Vagina (tissue), 2 donors: ENCODE data around the gene OSBPL1A.

ENCODE experiments used
- CTCF ChIP-seq, 3 experiments: fragments of 450-650 bp in 2 of 3; fragments of 200-600 bp in 1 of 3; sonication (generic) in 1 of 3; IDR thresholded peaks; one replicate each; pipeline ENCODE4 v1.5.1; 2017 to 2019; ENCODE audit warnings: antibody characterized with exemption in 3 of 3, mild to moderate bottlenecking in 2 of 3, moderate library complexity in 2 of 3
- POLR2A ChIP-seq, 2 donors: fragments of 450-650 bp; IDR thresholded peaks; one replicate each; pipeline ENCODE4 v1.6.1; 2017; ENCODE audit warnings: antibody characterized with exemption in 2 of 2, mild to moderate bottlenecking in 2 of 2, moderate library complexity in 2 of 2
- POLR2AphosphoS5 ChIP-seq, 2 donors: sonication (generic); formaldehyde crosslinking; IDR thresholded peaks; one replicate each; pipeline ENCODE4 v1.9.0; 2017; ENCODE audit warnings: antibody characterized with exemption in 2 of 2, mild to moderate bottlenecking in 2 of 2, low read depth in 1 of 2; ENCODE audit not compliant: insufficient read depth in 1 of 2

- TF ChIP-seq CTCF (IDR thresholded peaks at IDR 0.05) (no peak), POLR2AphosphoS5 (IDR thresholded peaks at IDR 0.05; ENCODE audit: insufficient read depth in 1 of 2, low read depth in 1 of 2) (no peak), POLR2A (IDR thresholded peaks at IDR 0.05) (no peak)
Measured at GRCh38 chr18:24273596-24273995, 124.0 kb downstream of the OSBPL1A start.
